HG02885 (cell line): Measurements from ENCODE around the gene ZNF419.

Experiments
- ATAC-seq: cut with Tn5 transposase; IDR thresholded peaks from one replicate; pipeline ENCODE4 v1.9.1; 2021; ENCODE audit warnings: mild to moderate bottlenecking; ENCODE audit not compliant: unreplicated experiment, poor library complexity

ZNF419 gene

GRCh38 chr19:57527136-57527881 lies 39.8 kb downstream of the ZNF419 start, which contains the start of gene ZNF549:
Gene ZNF549 (plus strand): TSS chr19:57527356. CDS start chr19:57527574, 218 bp downstream.
- ATAC-seq, result peak; percentile 97

DNA sequence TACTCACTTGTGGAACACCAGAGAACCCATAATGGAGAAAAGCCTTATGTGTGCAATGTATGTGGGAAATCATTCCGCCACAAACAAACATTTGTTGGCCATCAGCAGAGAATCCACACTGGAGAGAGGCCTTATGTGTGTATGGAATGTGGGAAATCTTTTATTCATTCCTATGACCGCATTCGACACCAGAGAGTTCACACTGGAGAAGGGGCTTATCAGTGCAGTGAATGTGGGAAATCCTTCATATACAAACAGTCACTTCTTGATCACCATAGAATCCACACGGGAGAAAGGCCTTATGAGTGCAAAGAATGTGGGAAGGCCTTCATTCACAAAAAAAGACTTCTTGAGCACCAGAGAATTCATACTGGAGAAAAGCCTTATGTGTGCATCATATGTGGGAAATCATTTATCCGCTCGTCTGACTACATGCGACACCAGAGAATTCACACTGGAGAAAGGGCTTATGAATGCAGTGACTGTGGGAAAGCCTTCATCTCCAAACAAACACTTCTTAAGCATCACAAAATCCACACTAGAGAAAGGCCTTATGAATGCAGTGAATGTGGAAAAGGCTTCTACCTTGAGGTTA lies 50.5 kb downstream of the ZNF419 start:
- no peak for ATAC-seq
